Posterior cingulate gyrus (tissue), 11 donors: ENCODE results near the gene PADI4.

Experiments used
- DNase-seq, 10 donors: peaks; one replicate each; pipeline versions ENCODE4 v3.0.0 to v3.0.0-alpha.2; 2020 to 2021; ENCODE audit warnings: mixed read lengths in 3 of 10
- intact Hi-C: fragments of 100-400 bp; cut with DNase I; formaldehyde crosslinking; loops from one replicate; pipeline ENCODE4 v1.15.1; 2023

The PADI4 gene

DNA sequence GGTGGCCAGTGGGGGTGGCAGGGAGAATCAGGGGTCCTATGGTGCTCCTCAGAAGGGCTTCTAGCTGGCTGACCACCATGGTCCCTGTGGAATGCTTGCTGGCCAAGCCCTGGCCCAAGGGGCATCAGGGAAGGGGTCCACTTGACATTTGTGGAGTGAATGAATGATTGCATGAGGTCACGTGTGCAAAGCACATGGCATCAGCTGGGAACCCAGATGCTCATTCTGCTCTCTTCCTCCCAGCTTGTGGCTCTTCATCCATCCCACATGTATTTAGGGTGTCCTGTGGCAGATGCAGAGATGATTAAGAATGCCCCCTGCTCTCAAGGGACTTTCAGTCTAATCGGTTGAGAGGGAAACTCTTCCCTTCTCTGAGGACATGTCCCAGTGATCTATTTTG lies 27.1 kb upstream of the PADI4 start:
- intact Hi-C loops = no loop called here
- no peak for DNase-seq

- intact Hi-C loops = no loop called here
- peak in 1 of 10 donors; percentile 15 for DNase-seq
Observed at GRCh38 chr1:17281775-17282181, 26.2 kb upstream of the PADI4 start.

- peak in 1 of 10 donors; percentile 37 for DNase-seq
- intact Hi-C loops = no loop called here
Observed at GRCh38 chr1:17282836-17283235, 25.2 kb upstream of the PADI4 start.

DNA sequence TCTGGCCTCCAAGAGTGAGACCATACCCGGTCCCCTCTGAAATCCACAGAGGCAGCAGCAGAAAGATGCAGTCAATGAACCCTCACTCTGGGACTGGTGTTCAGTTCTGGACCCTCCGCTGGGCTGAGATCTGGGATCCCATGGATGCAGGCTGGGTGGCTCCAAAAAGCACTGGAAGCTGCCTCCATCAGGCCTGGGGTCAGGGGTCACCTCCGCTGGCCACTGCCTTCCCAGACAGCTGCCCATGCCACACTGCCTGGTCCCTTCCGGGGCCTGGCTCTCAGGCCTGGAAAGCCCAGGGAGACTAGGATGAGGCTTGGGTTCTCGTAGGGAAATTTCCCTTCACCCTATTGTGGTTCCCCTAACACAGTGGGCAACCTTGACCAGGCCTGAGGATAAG lies 21.4 kb upstream of the PADI4 start:
- DNase-seq = no peak
- intact Hi-C loops = no loop called here

- no peak for DNase-seq
- intact Hi-C loops = no loop called here
Observed at GRCh38 chr1:17287130-17287776, 20.7 kb upstream of the PADI4 start.

DNA sequence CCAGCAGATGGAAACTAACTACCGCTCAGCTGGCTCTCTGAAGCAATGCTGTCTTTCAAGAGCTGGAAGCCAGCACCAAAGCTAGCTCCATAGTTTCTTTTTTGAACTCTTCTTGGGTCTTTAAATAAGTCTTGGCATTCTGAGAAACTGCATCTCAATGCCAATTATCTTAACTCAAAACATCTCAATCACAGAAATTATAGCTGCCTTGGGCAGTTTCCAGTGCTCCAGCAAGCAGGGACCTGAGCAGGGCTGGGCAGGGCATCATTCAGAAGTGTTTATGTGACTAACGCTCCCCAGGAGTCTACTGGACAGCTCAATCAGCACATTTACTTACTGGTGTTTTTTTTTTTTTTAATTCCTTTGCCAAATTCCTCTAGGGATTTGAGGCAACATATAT lies 18.3 kb upstream of the PADI4 start:
- peak in 1 of 10 donors; percentile 14 for DNase-seq
- intact Hi-C loops = no loop called here

DNA sequence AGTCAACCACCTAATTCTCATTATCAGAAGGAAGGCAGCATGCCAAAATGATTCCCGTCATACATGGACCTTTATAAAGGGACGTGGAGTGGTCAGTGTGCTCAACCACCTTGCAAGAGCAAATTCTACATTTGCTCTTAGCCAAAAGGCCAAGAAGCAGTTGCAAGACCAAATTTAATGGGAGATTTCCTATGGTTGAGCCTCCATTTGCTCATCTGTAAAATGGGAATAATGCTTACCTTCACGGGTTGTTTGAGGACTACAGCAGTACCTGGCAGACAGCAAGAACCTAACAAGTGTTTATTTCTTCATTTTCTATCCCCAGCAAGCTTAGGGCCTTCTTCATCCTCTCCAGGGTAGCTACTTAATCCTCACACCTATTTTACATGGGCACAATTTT lies 17.4 kb upstream of the PADI4 start:
- intact Hi-C loops = no loop called here
- no peak for DNase-seq

DNA sequence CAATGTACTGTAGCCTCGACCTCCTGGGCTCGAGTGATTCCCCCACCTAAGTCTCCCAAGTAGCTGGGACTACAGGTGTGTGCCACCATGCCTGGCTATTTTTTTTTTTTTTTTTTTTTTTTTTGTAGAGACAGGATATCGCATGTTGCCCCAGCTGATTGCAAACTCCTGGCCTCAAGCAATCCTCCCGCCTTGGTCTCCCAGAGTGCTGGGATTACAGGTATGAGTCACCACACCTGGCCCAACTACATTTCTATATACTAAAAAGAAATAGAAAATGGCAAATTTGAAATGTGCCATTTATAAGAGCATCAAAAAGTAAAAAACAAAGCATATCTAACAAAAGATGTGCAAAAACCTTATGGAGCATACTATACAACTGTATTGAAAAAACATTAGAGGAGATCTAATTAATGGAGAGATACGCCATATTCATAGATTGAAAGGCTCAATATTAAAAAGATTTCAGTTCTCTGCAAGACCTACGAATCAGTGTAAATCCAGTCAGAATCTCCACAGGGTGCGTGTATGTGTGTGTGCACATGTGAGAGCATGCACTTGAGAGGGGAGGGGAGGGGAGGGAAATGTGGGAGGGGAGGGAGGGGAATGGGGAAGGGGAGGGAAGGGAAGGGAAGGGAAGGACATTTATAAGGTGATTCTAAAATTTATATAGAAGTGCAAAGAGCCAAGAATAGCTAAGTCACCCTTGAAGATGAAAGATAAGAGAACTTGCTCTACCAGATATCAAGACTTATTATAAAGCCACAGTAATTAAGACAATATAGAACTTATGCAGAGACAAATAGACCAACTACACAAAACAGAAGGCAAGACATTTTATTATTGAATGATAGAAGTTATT lies 15.5 kb upstream of the PADI4 start:
- DNase-seq = peak in 1 of 10 donors; percentile 8
- intact Hi-C loops = no loop called here

DNA sequence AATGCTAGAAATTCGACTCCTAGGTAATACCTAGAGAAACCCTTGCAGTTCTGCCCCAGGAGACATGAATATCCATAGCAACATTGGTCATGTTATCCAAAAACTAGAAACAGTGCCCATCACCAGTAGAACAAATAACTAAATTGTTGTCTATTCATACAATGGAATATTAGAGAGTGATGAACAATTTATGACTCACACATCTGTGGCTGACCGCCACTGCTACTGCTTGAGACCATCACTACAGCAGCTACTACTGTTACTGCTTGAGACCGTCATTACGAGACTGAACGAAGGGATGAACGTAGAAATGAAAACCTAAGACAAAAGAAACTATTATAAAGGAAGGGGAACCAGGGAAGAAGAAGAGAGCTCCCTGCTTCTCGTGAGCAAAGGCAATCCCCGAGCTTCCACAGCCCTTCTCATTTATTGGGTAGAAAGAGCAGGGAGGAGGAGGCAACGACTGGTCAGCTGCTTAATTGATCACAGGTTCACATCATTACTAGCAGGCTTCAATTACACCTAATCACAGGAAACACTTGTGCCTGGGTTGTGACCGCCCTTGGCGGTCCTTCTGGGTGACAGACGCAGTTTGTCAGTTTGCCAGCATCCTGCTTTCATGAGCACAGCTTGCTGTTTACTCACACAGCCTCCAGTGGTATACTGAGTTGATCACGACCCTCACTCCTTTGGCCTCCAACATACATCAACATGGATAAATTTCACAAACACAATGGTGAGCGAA lies 14.1 kb upstream of the PADI4 start:
- intact Hi-C loops = no loop called here
- DNase-seq = peak in 1 of 10 donors; percentile 16

GRCh38 chr1:17295292-17295691 lies 12.7 kb upstream of the PADI4 start:
- peak in 1 of 10 donors; percentile 58 for DNase-seq
- intact Hi-C loops = no loop called here

DNA sequence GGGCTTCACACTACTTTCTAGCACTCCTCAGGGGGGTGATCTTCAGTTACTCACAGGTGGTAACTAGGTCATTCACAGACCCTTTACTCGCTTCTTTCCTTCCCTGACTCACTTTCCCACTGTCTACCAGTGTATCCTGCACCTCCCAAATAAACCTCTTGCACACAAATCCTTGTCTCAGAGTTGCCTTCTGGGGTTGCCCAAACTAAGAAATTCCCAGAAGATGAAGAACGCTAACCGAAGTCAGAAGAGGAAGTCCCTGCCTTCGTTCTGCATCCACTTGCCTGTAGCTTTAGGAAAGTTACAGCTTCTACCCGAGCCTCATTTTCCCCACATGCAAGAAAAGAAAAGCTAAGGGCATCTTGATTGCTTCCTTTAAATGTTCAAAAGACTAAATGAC lies 11.9 kb upstream of the PADI4 start:
- intact Hi-C loops = no loop called here
- no peak for DNase-seq

DNA sequence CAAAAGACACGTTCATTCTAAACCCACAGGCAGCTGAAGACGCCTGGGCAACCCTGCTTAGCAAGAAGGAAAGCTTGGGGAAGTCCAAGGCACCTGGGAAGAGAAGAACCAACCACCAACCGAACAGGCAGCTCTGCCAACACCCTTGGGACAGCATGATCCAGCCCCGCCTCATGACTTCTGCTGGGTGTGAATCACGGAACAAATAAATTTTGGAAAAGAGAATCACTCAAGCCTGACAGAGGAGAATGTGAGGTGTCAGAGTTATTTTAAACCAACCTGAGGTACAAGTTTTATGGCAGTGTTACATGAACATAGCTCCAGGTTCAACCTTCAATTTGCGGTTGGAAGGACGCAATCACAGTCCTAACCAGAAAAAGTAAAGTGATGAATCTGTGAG lies 10.0 kb upstream of the PADI4 start:
- DNase-seq = no peak
- intact Hi-C loops = no loop called here

DNA sequence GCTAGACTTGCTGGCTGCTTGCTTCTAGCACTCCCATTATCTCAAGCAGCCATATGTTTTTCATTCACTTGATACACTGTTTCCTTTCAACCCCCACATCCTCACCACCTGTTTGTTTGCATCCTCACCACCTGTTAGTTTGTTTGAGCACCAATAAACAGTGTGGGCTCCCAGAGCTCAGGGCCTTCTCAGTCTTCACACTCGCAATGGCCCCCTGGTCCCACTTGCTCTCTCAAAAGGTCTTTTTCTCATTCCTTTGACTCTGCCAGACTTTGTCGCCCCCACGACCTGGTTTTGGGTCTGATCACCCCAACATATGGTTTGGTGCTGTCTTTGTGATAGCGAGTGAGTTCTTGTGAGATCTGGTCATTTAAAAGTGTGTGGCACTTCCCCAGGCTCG lies 6.2 kb upstream of the PADI4 start:
- DNase-seq = no peak

GRCh38 chr1:17304151-17304825 lies 3.7 kb upstream of the PADI4 start:
- DNase-seq = no peak
- intact Hi-C loops = no loop called here

More for the DNA sequence above, 6.2 kb upstream of the PADI4 start:
- intact Hi-C loops = no loop called here

- intact Hi-C loops = no loop called here
- DNase-seq = no peak
Observed at GRCh38 chr1:17304826-17305175, 3.2 kb upstream of the PADI4 start.

GRCh38 chr1:17305576-17306095 lies 2.4 kb upstream of the PADI4 start:
- DNase-seq = no peak

DNA sequence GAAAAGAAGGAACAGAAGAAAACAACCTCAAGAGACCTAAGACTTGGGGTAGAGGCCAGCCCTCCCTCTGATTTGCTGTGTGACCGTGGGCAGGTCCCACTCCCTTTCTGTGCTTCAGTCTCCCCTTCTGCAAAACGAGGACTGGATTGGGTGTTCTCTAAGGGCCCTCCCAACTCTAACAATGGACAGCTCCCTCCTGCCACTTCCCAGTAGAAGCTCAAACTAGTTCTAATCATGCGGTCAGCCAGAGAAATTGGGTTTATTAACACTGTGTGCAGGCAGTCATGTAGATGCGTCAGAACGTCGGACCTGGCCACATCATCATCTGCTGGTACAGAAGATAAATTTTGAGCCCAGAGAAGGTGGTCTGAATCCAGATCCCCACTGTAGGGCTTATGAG lies 1.6 kb upstream of the PADI4 start:
- no peak for DNase-seq
- intact Hi-C loops = no loop called here

More at GRCh38 chr1:17305576-17306095, 2.4 kb upstream of the PADI4 start:
- intact Hi-C loops = no loop called here

- DNase-seq = no peak
- intact Hi-C loops = no loop called here
Observed at GRCh38 chr1:17306921-17307320, 1.1 kb upstream of the PADI4 start.

- intact Hi-C loops = no loop called here
- DNase-seq = no peak
Observed at GRCh38 chr1:17307329-17307728, 668 bp upstream of the PADI4 start.

- no peak for DNase-seq
- intact Hi-C loops = no loop called here
Observed at GRCh38 chr1:17308593-17308992, 596 bp downstream of the PADI4 start.
